GM23248 (cell line): ENCODE measurements around the gene ANKH.

Experiments
- EZH2 ChIP-seq: fragments of 200-600 bp; sonication (generic); IDR thresholded peaks from 2 replicates; pipeline ENCODE4 v1.6.1; 2018; ENCODE audit warnings: antibody characterized with exemption, mild to moderate bottlenecking; ENCODE audit not compliant: insufficient read depth, poor library complexity, severe bottlenecking
- EZH2phosphoT487 ChIP-seq: fragments of 200-600 bp; sonication (generic); IDR thresholded peaks from 2 replicates; pipeline ENCODE4 v1.6.1; 2018; ENCODE audit warnings: antibody characterized with exemption, moderate library complexity, mild to moderate bottlenecking, low read depth; ENCODE audit not compliant: insufficient read depth

DNA sequence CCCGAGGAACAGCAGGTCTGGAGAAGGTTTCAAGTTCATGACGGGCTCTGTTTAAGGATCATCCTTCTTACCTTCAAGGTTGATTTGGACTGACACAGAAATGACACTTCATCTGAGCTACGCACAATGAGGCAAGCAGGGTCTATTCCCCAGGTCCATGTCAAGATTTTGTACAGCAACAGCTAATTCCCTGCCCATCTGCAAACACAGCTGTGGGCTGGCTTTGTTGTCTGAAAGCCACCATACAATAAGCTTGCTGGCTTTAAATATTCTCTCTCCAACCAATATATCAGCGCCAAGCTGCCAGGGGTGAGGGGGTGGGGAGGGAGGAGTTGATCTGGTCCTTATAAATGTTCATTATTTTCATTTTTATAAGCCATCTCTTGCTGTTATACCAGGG lies 115.1 kb downstream of the ANKH start:
- TF ChIP-seq EZH2 = no peak
- TF ChIP-seq EZH2phosphoT487 = no peak
